K562 (cell line): Measurements from ENCODE around the gene NKX1-2.

ENCODE experiments used
- NR2C2 ChIP-seq, 2 experiments: fragments of 200-800 bp in 1 of 2; sonication (Bioruptor generic) in 1 of 2; sonication (generic) in 1 of 2; formaldehyde crosslinking in 1 of 2; IDR thresholded peaks; 2 replicates each; pipeline versions ENCODE4 v1.6.1 to v1.8.0; 2016 to 2022; ENCODE audit warnings: mild to moderate bottlenecking in 1 of 2, missing compliant biosample characterization in 1 of 2, missing genetic modification characterization in 1 of 2, missing genetic modification reagents in 1 of 2
- SP1 ChIP-seq: sonication (generic); formaldehyde crosslinking; IDR thresholded peaks from 2 replicates; pipeline ENCODE4 v1.8.1; 2022; ENCODE audit warnings: mild to moderate bottlenecking, missing genetic modification reagents

DNA sequence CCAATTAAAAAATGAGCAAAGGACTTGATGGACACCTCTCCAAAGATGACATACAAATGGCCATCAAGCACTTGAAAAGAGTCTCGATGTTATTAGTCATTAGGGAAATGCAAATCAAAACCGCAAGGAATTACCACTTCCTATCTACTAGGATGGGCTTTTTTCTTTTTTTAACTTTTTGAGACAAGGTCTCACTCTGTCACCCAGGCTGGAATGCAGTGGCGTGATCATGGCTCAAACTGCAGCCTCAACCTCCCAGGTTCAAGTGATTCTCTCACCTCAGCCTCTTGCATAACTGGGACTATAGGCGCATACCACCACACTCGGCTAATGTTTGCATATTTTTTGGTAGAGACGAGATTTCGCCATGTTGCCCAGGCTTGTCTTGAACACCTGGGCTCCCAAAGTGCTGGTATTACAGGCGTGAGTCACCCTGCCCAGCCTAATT lies 13.6 kb downstream of the NKX1-2 start:
- no peak for TF ChIP-seq SP1 (CRISPR knock-in tag)
- TF ChIP-seq NR2C2 (CRISPR knock-in tag; IDR thresholded peaks at IDR 0.05): no peak
- TF ChIP-seq NR2C2 (tag; IDR thresholded peaks at IDR 0.05): no peak
